NCI-H2029 treated with DMSO at 0.1 percent for 48 hours (cell line): ENCODE data around the gene SLC24A4.

Source experiments
- DNase-seq: peaks from one replicate; lab custom pipeline; 2025; lab: John Stamatoyannopoulos, UW

SLC24A4 gene

DNA sequence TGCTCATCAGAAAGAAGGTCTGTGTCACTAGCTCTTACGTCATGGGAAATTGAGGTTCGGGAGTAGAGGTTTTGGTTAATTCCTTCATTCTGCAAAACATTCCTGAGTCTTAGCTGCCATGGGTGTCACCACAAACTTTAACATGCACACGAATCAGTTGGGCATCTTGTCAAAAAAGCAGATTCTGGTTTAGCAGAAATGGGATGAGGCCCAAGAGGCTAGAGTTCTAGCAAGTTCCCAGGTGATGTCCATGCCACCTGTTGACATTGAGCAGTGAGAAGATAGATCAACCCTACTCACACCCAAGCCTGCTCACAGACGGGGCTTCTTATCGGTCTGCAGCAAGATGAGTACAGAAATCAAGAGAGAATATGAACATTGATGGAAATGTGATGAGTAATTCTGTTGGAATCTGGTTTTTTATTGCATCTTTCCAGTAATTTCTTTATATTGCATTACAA is 179.0 kb downstream of the SLC24A4 start:
- DNase-seq: no peak

DNA sequence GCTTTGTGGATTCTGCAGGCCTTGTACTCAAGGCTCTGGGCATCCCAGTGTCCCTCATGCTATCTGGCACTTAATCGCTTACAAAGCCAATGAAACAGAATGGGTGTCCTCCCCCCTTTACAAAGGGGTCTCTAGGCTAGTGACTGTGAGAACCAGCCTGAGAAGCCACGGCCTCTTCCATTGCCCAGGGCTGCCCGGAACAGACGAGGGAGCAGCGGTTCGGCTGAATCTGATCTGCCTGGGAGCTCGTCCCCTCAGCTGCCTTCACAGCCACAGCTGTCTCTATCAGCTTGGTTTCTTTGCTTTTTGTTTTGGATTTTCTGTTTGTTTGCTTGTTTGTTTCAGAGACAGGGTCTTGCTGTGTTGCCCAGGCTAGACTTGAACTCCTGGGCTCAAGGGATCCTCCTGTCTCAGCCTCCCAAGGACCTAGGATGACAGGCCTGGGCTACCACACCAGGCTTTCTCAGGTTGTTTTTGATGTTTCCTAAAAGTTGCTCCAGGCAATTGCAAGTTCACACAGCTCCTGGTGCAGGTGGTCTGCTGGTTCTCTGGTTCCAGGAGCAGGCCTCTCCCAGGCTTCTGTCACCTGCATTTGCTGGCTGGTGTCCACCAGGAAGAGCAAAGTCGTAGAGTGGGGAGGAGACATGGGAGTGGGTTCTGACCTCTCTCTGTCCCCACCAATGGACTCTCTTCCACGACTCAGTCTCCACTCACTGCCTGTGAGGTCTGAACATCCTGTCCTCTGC is 179.7 kb downstream of the SLC24A4 start:
- no peak for DNase-seq

- no peak for DNase-seq
Measured at GRCh38 chr14:92503756-92504491, 181.0 kb downstream of the SLC24A4 start.

DNA sequence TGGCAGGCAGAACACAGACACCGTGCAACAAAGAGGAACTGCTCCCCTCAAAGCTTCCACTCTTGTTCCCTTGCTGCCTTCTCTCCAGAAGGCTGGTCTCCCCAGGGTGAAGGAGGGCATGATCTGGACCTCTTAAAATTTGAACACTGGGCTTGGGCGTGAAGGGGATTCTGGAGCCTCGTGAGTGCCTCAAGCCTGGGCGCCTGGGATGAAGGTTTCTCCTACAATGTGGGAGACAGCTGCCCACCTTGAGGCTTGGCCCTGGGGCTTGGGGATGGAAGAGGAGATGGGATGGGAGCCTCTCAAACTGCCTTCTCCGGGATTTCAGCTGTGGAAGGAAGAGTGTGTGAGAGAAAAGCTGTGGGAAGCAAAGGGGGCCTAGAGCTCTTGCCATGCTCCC is 182.9 kb downstream of the SLC24A4 start:
- no peak for DNase-seq

- DNase-seq: no peak
Measured at GRCh38 chr14:92506231-92506630, 183.3 kb downstream of the SLC24A4 start.

GRCh38 chr14:92507174-92507768 is 184.3 kb downstream of the SLC24A4 start:
- DNase-seq: peak; percentile 56

GRCh38 chr14:92510972-92511371 is 188.0 kb downstream of the SLC24A4 start:
- no peak for DNase-seq

GRCh38 chr14:92511453-92512238 is 188.7 kb downstream of the SLC24A4 start:
- DNase-seq: no peak

GRCh38 chr14:92512807-92513203 is 189.8 kb downstream of the SLC24A4 start:
- DNase-seq: no peak

DNA sequence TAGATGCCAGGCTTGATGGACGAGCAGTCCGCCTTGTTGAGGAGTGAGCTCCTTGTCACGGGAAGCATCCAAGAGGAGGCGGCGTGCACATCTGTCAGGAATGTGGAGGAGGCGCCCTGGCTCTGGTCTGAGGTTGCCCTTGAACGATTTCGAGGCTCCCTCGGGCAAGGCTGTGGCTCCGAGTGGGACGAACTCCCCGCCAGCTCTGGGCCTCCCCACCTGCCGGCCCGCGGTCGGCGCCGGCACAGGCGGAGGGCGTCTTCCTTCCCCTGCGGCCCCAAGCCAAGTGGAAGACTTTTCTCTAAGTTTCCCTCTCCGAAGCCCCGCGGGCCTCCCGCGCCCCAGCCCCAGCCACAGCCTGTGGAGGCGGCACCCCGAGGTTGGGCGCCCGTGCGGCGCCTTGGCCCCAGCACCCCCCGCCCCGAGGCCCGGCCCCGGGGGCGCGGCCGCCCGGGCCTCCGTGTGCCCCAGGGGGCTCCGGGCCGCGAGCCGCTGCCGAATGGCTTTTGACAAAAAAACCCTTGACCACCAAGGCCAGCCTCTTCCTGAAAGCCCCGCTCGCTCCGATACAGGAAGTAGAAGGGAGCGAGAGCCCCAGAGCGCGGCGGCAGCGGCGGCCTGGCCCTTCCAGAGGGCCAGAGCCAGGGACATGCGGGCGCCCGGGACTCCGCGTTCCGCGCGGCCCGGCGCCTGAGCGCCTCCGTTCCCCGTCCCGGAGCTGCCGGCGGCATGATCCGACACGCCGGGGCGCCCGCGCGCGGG is 190.4 kb downstream of the SLC24A4 start, which contains the start of gene RIN3:
TSS of gene RIN3 (plus strand) at position 578 of the 762 bp plus-strand sequence. CDS start at position 730, 152 bp downstream.
- no peak for DNase-seq

- no peak for DNase-seq
Measured at GRCh38 chr14:92513966-92514843, 191.2 kb downstream of the SLC24A4 start.

- DNase-seq: no peak
Measured at GRCh38 chr14:92514844-92515514, 192.0 kb downstream of the SLC24A4 start.

DNA sequence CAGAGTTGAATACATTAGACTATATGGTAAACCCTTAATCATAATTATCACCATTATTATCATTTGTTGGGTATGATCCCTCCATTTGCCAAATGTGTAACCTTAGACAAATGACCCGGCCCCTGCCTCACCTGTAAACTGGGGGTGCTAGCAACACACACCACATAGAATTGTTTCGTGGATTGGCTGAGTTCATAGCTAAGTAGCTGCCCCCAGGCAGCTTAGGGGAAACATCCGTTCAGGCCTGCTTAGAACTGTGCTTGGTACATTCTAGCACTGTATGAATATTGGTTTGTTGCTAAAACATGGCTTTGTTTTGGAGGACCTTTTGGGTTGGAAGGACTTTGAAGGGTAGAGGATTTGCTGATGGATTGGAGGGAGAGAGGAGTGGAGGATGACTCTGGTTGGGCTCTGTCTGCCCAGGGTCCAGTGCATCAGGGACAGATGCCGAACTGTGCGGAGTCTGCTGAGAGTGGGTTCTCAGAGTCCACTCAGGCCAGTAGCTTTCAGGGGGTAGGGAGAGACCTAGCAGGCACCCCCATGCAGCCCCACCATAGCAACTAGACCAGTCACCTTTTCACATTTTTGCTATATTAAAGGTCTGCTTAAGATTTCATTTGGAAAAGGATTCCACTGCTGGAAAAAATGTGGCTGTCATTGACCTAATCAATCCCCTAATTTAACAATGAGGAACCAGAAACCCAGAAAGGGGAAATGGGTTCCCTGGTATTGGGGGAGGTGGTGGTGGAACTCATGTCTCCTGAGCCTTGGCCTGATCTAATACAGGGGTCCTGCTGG is 192.8 kb downstream of the SLC24A4 start:
- DNase-seq: no peak

DNA sequence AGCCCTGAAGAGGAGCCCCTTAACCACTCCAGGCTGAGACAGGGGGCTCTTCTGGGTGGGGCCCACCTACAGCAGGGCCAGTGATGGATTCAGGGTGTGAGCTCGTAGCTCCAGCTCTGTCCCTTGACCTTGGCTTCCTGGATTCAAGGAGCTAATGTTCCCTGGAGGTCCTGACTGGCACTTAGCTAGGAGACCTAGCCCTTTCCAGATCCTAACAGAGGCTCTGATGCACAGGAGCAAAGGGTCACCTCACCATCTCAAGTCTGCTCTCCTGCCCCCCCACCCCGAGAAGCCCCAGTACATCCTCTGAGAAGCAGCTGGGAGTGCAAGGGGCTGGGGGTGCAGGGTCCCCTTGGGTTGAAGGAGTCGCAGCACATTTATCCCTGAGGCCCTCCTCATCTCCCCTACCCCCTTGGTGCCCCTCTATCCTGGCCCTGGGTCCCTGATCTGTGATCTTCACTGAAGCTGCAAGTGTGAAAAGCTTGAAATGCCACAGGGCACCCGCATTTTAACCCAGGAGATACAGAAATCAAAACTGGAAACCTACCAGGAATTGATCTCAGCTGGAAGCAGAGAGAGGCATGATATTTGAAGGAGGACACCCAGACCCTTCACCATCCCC is 193.5 kb downstream of the SLC24A4 start:
- no peak for DNase-seq

- DNase-seq: no peak
Measured at GRCh38 chr14:92516966-92517506, 194.1 kb downstream of the SLC24A4 start.

DNA sequence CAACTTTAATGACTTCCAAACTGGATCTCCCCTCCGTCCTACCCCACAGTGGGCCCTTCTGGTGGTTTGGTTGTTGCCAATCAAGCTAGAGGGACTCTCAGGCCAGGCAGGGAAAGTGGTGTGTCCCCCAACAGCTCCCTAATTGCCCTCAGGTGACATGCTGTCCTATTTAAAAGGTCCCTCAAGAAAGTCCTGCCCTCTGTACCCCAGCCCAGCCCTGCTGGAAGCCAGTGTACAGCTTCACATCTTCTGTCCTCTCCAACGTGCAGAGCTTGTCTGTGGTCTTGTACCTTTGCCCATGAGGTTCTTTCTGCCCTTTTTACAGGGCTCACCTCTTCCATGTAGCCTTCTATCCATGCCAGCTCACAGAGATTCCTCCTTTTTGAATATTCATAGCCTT is 194.8 kb downstream of the SLC24A4 start:
- no peak for DNase-seq

DNA sequence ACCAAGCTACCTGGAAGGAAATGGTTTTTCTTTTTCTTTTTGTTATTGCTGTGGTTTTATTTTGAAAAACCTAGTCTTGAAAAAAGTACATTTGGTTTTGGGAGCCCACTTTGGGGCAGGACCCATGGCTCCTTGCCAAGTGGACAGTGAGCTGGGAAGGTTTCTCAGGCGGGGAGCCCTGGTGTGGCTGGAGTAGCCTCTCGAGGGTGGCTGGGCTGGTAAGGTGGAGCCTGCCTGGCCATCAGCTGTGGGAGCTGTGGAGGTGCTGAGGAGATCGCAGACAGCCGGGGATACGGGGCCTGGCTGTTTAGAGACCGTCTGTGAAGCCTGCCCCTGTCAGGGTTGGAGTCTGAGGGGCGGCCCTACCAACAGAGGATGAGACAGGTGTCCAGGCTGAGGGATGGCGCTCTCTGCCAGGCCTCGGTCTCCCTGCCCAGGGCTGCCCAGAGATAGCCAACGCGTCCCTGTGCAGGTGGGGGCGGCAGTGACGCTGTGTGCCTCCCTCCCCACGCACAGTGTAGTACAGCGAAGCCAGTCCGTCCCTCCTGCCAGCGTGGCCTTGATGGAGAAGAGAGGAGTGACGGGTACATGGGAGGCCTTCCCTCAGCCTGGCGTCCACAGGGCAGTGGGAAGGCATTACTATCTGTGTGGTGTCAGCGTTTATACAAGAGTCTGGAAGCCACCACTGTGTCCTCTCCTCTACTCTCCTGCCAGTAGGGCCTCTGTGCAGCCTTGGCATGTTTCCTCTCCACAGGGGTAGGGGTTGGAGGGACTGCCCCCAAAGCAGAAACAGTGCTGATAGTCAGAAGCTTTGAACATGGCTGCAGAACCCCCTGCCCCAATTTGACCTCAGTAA is 196.5 kb downstream of the SLC24A4 start:
- DNase-seq: no peak
